ENCODE measurements around the gene GRAMD2A. TPM values are rescaled to one million over a fixed set of nuclear protein-coding genes. Genes with fewer than 3 reads are reported as not detected.

Gene GRAMD2A
- total RNA-seq, 4 donors from 2014 or later = 0.67 to 4.1 TPM; not detected in 2

GRCh38 chr15:72155003-72155621 lies 42.5 kb downstream of the GRAMD2A start:
- no peak for TF ChIP-seq POLR2A (IDR thresholded peaks at IDR 0.05)
- TF ChIP-seq CTCF (IDR thresholded peaks at IDR 0.05) = no peak
- Histone ChIP-seq H3K27ac (peak overlapping the region; percentile 63 to 83), H3K4me3 (peak overlapping the region; percentile 43 to 48), H3K27me3 (no peaks in the 10 kb centered on the region), H3K4me1 (no peaks in the 10 kb centered on the region), H3K36me3 (no peaks in the 10 kb centered on the region), H3K9me3 (no peaks in the 10 kb centered on the region)
- intact Hi-C loops (cut with DNase I; ENCODE audit: low total_unique reads) = loop anchor here (10.0 kb wide), 2 partner anchors 410 to 710 kb away; no protein-coding TSS in a partner anchor
- peak; percentile 47 to 69 for DNase-seq

- Histone ChIP-seq H3K27me3 (no peaks in the 10 kb centered on the region), H3K9me3 (no peaks in the 10 kb centered on the region), H3K36me3 (no peaks in the 10 kb centered on the region), H3K27ac (no peak overlapping the region), H3K4me3 (no peak overlapping the region), H3K4me1 (no peaks in the 10 kb centered on the region)
- TF ChIP-seq POLR2A (IDR thresholded peaks at IDR 0.05) (no peak), CTCF (IDR thresholded peaks at IDR 0.05) (no peak)
- no peak for DNase-seq
- intact Hi-C loops (cut with DNase I; ENCODE audit: low total_unique reads) = loop anchor here (10.0 kb wide), 2 partner anchors 410 to 710 kb away; no protein-coding TSS in a partner anchor
Observed at GRCh38 chr15:72154316-72154715, 43.3 kb downstream of the GRAMD2A start.

GRCh38 chr15:72153269-72154000 lies 44.2 kb downstream of the GRAMD2A start:
- no peaks in the 10 kb centered on the region for H3K36me3 ChIP-seq
- TF ChIP-seq CTCF (IDR thresholded peaks at IDR 0.05) = no peak
- no peak for TF ChIP-seq POLR2A (IDR thresholded peaks at IDR 0.05)
- no peak for DNase-seq
- H3K27me3 ChIP-seq = no peaks in the 10 kb centered on the region
- H3K4me3 ChIP-seq = no peak overlapping the region
- H3K27ac ChIP-seq = no peak overlapping the region
- no peaks in the 10 kb centered on the region for H3K9me3 ChIP-seq
- intact Hi-C loops (cut with DNase I; ENCODE audit: low total_unique reads) = loop anchor here (10.0 kb wide), 2 partner anchors 409 to 709 kb away; no protein-coding TSS in a partner anchor
- H3K4me1 ChIP-seq = no peaks in the 10 kb centered on the region

- H3K27me3 ChIP-seq = no peaks in the 10 kb centered on the region
- no peaks in the 10 kb centered on the region for H3K36me3 ChIP-seq
- H3K4me3 ChIP-seq = no peak overlapping the region
- intact Hi-C loops (cut with DNase I; ENCODE audit: low total_unique reads) = no loop called here
- no peak overlapping the region for H3K27ac ChIP-seq
- no peak for DNase-seq
- H3K4me1 ChIP-seq = no peaks in the 10 kb centered on the region
- no peaks in the 10 kb centered on the region for H3K9me3 ChIP-seq
- TF ChIP-seq CTCF (IDR thresholded peaks at IDR 0.05) = no peak
- no peak for TF ChIP-seq POLR2A (IDR thresholded peaks at IDR 0.05)
Observed at GRCh38 chr15:72147418-72147817, 50.2 kb downstream of the GRAMD2A start.

GRCh38 chr15:72146934-72147333 lies 50.7 kb downstream of the GRAMD2A start:
- Histone ChIP-seq H3K36me3 (no peaks in the 10 kb centered on the region), H3K4me1 (no peaks in the 10 kb centered on the region), H3K27me3 (no peaks in the 10 kb centered on the region), H3K4me3 (no peak overlapping the region), H3K9me3 (no peaks in the 10 kb centered on the region), H3K27ac (no peak overlapping the region)
- intact Hi-C loops (cut with DNase I; ENCODE audit: low total_unique reads) = no loop called here
- TF ChIP-seq CTCF (IDR thresholded peaks at IDR 0.05) (no peak), POLR2A (IDR thresholded peaks at IDR 0.05) (no peak)
- DNase-seq = no peak

Measured in uterus (tissue), 4 donors.